Kidney epithelial cell (primary cell): ENCODE results near the gene TSHZ2. TPM values are rescaled to one million over a fixed set of nuclear protein-coding genes. Genes with fewer than 3 reads are reported as not detected.

Source experiments
- DNase-seq: peaks from one replicate; pipeline ENCODE4 v3.0.0-alpha.2; 2010; ENCODE audit warnings: low read depth
- H3K27me3 ChIP-seq: 2 replicates; pipeline ENCODE4 v1.6.0; 2011; ENCODE audit warnings: low read length; ENCODE audit not compliant: control insufficient read depth, insufficient read depth
- H3K36me3 ChIP-seq: 2 replicates; pipeline ENCODE4 v1.5.1; 2011; ENCODE audit warnings: low read length; ENCODE audit not compliant: control insufficient read depth, insufficient read depth
- H3K4me3 ChIP-seq: 2 replicates; pipeline ENCODE4 v1.5.1; 2011; ENCODE audit warnings: low read depth, mild to moderate bottlenecking, control low read depth, low read length
- total RNA-seq: library from RNA; depleted of rRNA; stranded (reverse); fragments of >200 nt; gene quantifications from 2 replicates; pipeline ENCODE4 v1.2.3, GENCODE V29; 2015
- TF ChIP-seq, protein P1 (sequence below): IDR thresholded peaks from 2 replicates; pipeline ENCODE4 v1.5.1; 2011; ENCODE audit warnings: mild to moderate bottlenecking, moderate library complexity, low read length, control low read depth, inconsistent platforms; ENCODE audit not compliant: insufficient read depth, poor library complexity, severe bottlenecking

TSHZ2 gene
- total RNA-seq, 1 donor from 2014 or later = 1.0 TPM

DNA sequence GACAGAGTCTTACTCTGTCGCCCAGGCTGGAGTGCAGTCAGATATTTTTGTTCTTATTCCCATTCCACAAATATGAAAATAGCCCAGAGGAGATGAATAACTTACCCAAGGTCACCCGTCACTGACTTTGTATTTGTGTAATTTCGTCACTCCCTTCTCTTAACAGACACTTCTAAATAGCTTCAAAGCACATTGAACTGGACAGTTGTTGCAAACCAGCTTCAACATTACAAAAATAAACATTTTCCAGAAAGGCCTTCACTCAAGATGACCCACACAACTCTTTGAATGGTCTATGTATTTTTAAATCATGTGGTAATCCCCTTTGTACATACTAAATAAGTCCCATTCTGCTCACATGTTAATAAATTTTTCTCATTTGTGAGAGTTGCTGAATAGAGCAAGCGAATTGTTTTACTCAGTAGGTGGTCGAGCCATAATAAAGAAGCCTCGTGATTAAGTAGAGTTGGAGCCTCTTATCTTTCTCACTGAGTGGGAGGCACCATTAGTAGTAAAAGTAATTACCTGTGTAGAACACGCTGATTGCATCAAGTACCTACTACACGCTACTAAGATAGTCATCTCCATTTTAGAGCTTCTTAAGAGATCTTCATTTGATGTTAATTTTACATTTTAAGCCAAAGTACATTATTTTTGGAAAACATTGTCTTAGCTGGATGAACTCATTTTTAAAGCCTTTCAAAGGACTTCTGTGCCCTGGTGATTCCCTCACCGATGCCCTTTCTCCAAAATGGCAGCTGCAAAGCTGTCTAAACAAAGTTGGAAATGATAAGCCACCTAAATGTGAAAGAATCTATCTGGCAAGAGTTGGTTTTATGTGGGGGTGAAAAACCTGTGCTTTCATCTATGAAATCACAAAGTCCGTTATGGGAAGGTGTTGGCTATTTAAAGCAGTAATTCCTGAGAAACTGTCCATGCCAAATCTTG lies 110.0 kb downstream of the TSHZ2 start:
- Histone ChIP-seq H3K27me3 (no peaks in the 10 kb centered on the region), H3K36me3 (no peaks in the 10 kb centered on the region), H3K4me3 (no peak overlapping the region)
- TF ChIP-seq, protein P1, sequence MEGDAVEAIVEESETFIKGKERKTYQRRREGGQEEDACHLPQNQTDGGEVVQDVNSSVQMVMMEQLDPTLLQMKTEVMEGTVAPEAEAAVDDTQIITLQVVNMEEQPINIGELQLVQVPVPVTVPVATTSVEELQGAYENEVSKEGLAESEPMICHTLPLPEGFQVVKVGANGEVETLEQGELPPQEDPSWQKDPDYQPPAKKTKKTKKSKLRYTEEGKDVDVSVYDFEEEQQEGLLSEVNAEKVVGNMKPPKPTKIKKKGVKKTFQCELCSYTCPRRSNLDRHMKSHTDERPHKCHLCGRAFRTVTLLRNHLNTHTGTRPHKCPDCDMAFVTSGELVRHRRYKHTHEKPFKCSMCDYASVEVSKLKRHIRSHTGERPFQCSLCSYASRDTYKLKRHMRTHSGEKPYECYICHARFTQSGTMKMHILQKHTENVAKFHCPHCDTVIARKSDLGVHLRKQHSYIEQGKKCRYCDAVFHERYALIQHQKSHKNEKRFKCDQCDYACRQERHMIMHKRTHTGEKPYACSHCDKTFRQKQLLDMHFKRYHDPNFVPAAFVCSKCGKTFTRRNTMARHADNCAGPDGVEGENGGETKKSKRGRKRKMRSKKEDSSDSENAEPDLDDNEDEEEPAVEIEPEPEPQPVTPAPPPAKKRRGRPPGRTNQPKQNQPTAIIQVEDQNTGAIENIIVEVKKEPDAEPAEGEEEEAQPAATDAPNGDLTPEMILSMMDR = no peak
- no peak for DNase-seq

GRCh38 chr20:53083411-53083810 lies 111.3 kb downstream of the TSHZ2 start:
- TF ChIP-seq, protein P1 = no peak
- Histone ChIP-seq H3K27me3 (no peaks in the 10 kb centered on the region), H3K4me3 (no peak overlapping the region), H3K36me3 (no peaks in the 10 kb centered on the region)
- DNase-seq = no peak

- Histone ChIP-seq H3K27me3 (no peaks in the 10 kb centered on the region), H3K36me3 (no peaks in the 10 kb centered on the region), H3K4me3 (no peak overlapping the region)
- no peak for DNase-seq
- TF ChIP-seq, protein P1 = no peak
Observed at GRCh38 chr20:53084408-53084997, 112.3 kb downstream of the TSHZ2 start.

DNA sequence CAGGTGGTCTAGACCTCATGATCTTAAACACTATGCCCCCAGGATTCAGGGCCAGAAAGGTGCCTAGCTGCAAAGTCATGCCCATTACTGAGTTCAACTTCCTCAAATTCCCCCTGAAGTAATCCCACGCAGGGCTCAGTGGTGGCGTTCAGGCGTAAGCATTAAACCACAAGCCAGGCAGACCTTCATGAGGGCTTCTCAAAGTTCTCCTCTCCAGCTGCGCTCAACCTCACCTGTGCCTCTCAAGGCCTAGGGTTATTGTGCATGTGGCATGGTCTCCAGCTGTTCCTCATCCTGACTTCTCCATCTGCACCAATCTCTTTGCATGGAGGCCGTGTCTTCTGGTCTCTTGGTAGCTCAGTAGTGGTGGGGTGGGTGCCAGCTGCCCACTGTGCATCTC lies 113.6 kb downstream of the TSHZ2 start:
- Histone ChIP-seq H3K27me3 (no peaks in the 10 kb centered on the region), H3K36me3 (no peaks in the 10 kb centered on the region), H3K4me3 (no peak overlapping the region)
- TF ChIP-seq, protein P1 = no peak
- no peak for DNase-seq

DNA sequence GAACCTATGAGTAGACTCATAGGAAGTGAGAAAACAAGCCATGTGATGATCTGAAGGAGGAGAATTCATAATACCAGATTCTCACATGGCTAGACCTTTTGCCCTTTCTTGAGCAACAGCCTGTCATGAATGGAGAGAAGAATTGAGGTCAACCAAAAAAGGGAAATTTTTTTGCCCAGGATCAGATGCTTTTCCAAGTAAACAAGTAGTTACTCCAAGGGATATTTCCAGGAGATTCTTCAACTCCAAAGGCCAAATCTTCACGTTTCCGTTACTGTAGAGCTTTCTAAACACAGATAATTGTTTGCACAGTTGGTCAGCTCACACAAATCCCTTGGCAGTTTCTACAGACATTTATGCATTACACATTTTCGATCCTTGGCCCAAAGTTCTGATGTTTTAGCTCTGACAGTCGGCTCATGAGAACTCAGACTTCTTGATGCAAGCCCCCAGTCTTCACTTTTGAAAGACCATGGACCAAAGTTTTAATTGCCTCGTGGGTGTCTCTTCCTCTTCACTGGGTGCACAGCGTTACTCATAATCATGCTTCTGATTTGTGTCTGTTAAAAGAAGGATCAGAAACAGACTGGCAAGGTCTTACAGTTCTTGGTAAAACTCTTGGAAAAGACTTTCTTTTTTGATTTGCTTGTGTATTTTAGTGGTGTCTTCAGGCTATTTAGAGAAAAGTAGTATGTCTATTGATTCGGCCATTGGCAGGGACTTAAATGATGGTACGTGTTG lies 115.0 kb downstream of the TSHZ2 start:
- TF ChIP-seq, protein P1 = no peak
- Histone ChIP-seq H3K36me3 (no peaks in the 10 kb centered on the region), H3K27me3 (no peaks in the 10 kb centered on the region), H3K4me3 (no peak overlapping the region)
- DNase-seq = no peak
